HG02938 (cell line): ENCODE data around the gene MINK1.
"Not testable (repeated sequence)": the region's sequence is repeated elsewhere in the genome, so short reads cannot be mapped to it uniquely, and the experiment has no call there.

Source experiments
- ATAC-seq: cut with Tn5 transposase; IDR thresholded peaks from one replicate; pipeline ENCODE4 v1.9.1; 2021; ENCODE audit warnings: mild to moderate bottlenecking, moderate library complexity; ENCODE audit not compliant: unreplicated experiment

MINK1 gene

GRCh38 chr17:4867535-4867934 lies 34.4 kb downstream of the MINK1 start:
- not testable (repeated sequence) for ATAC-seq

GRCh38 chr17:4869058-4869998 lies 36.2 kb downstream of the MINK1 start:
- not testable (repeated sequence) for ATAC-seq

- no peak for ATAC-seq
Observed at GRCh38 chr17:4870855-4871254, 37.7 kb downstream of the MINK1 start.

GRCh38 chr17:4872786-4873185 lies 39.6 kb downstream of the MINK1 start:
- no peak for ATAC-seq

- ATAC-seq, result no peak
Observed at GRCh38 chr17:4877089-4877488, 43.9 kb downstream of the MINK1 start.

GRCh38 chr17:4879601-4880000 lies 46.5 kb downstream of the MINK1 start:
- ATAC-seq, result no peak

- no peak for ATAC-seq
Observed at GRCh38 chr17:4880857-4881256, 47.7 kb downstream of the MINK1 start.

- ATAC-seq, result no peak
Observed at GRCh38 chr17:4881761-4882555, 48.8 kb downstream of the MINK1 start.

- no peak for ATAC-seq
Observed at GRCh38 chr17:4884489-4884888, 51.3 kb downstream of the MINK1 start.

- ATAC-seq, result no peak
Observed at GRCh38 chr17:4886830-4887229, 53.7 kb downstream of the MINK1 start.

- ATAC-seq, result no peak
Observed at GRCh38 chr17:4887581-4887980, 54.4 kb downstream of the MINK1 start.

- no peak for ATAC-seq
Observed at GRCh38 chr17:4891411-4892410, 58.6 kb downstream of the MINK1 start.

GRCh38 chr17:4892499-4893221 lies 59.5 kb downstream of the MINK1 start:
- no peak for ATAC-seq

GRCh38 chr17:4893272-4893671 lies 60.1 kb downstream of the MINK1 start:
- ATAC-seq, result no peak

GRCh38 chr17:4893721-4894560 lies 60.8 kb downstream of the MINK1 start:
- ATAC-seq, result no peak

GRCh38 chr17:4895121-4895520 lies 62.0 kb downstream of the MINK1 start:
- ATAC-seq, result no peak

- ATAC-seq, result no peak
Observed at GRCh38 chr17:4895657-4896331, 62.7 kb downstream of the MINK1 start.
